GM12801 (cell line): ENCODE measurements around the gene CHMP4A.

Source experiments
- CTCF ChIP-seq: IDR thresholded peaks from one replicate; pipeline ENCODE4 v1.5.1; 2011; ENCODE audit warnings: control low read depth; ENCODE audit not compliant: insufficient read length; ENCODE audit errors: extremely low read depth

The CHMP4A gene

DNA sequence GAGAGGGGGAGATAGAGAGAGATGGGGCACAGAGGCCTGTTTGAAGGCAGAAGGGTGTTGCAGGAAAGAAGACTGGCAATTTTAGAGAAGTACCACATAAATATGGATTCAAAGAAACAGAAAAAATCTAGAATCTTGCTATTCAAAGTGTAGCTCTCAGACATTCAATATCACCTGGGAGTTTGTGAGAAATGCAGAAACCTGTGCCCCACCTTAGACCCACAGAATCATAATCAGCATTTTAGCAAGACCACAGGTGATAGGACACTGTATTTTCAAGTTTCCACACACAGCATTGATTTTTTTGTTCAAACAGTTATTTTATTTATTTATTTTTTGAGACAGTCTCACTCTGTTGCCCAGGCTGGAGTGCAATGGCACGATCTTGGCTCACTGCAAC lies 15.6 kb upstream of the CHMP4A start:
- TF ChIP-seq CTCF = no peak

DNA sequence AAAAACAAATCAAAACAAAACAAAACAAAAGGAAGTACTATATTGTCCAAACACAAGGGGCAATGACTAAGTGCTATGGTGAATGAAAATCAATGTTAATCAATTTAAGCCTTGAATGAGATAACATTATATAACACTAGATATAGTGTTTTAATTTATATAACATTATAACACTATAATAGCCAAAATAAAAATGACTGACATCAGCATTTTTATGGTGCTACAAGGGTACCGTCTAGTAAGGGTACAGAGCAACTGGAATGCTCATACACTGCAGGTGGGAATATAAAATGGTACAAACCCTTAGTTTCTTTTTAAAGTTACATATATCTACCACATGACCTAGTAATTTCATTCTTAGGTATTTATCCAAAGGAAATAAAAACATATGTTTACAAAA lies 13.2 kb upstream of the CHMP4A start:
- no peak for TF ChIP-seq CTCF

GRCh38 chr14:24224618-24225071 lies 11.4 kb upstream of the CHMP4A start:
- no peak for TF ChIP-seq CTCF

DNA sequence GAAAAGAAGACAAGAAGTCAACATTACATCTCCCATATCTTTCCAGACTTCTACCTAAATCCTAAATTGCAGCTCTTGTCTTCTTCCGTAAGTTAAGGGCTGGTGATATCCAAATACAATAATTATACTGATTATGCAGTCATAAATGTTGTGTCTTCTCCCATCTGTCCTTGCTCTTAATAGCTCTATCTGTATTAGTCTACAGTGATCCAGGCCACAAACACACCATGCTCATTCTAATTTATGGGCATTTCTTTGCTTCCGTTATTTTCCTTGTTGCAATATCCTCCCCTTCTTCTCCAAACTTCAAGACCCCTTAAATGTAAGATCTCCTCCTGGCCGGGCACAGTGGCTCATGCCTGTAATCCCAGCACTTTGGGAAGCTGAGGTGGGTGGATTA lies 6.2 kb upstream of the CHMP4A start:
- no peak for TF ChIP-seq CTCF

DNA sequence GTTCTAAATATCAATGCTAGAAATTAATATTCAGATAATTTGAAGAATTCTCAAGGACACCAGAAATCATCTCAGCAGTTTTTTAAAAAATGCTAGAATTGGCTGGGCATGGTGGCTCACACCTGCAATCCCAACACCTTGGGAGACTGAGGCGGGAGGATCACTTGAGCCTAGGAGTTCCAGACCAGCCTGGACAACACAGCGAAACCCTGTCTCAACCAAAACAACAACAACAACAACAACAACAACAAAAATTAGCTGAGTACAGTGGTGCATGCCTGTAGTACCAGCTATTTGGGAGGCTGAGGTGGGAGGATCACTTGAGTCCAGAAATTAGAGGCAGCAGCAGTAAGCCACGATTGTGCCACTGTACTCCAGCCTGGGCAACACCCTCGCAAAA lies 5.8 kb upstream of the CHMP4A start:
- TF ChIP-seq CTCF = no peak

GRCh38 chr14:24216345-24216699 lies 3.0 kb upstream of the CHMP4A start:
- TF ChIP-seq CTCF = no peak

GRCh38 chr14:24215495-24216344 lies 2.4 kb upstream of the CHMP4A start, which contains the start of gene MDP1:
TSS of gene MDP1 (minus strand) at chr14:24216066. CDS start at chr14:24215955, 111 bp downstream.
- no peak for TF ChIP-seq CTCF
